GM19023 (cell line): Measurements from ENCODE around the gene LRBA.
"Not testable (repeated sequence)": the region's sequence is repeated elsewhere in the genome, so short reads cannot be mapped to it uniquely, and the experiment has no call there.

Experiments used
- ATAC-seq: cut with Tn5 transposase; IDR thresholded peaks from one replicate; pipeline ENCODE4 v1.9.1; 2021; ENCODE audit warnings: mild to moderate bottlenecking, moderate library complexity; ENCODE audit not compliant: unreplicated experiment

The LRBA gene

DNA sequence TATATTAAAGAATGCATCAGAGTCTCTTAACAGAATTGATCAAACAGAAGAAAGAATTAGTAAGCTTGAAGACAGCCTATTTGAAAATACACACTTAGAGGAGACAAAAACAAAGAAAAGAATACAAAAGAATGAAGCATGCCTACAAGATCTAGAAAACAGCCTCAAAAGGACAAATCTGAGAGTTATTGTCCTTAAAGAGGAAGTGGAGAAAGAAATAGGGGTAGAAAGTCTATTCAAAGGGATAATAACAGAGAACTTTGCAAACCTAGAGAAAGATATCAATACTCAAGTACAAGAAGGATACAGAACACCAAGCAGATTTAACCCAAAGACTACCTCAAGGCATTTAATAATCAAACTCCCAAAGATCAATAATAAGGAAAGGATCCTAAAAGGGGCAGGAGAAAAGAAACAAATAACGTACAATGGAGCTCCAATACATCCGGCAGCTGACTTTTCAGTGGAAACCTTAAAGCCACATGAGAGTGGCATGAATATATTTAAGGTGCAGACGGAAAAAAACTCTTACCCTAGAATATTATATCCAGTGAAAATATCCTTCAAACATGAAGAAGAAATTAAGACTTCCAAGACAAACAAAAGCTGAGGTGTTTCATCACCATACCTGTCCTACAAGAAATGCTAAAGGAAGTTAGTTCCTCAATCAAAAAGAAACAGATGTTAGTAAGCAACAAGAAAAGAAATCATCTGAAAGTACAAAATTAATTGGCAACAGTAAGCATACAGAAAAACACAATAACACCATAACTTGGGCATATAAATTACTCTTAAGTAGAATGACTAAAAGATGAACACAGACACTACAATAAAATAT lies 36.1 kb downstream of the LRBA start:
- ATAC-seq: no peak

DNA sequence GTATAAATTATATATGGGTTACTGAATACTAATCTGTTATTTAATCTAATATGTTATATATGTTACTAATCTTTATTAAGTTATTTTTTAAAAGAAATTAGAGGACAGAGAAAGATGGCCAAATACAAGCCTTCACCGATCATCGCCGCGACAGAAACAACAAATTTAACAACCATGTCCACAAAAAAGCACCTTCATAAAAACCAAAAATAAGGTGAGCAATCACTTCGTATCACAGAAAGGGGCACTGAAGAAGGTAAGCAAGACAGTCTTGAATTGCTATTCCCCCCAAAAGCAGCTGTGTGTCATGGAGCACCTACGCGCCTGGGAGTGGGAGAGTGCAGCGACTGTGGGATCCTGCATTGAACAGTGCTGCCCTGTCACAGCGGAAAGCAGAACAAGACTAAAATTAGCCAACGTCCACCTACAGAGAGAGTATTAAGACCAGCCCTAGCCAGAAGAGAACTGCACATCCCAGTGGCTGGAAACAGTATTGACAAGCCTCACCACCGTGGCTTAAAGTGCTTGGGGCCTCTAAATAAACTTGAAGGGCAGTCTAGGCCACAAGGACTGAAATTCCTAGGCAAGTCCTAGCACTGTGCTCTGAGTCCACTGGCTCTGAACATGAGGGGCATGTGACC lies 38.5 kb downstream of the LRBA start:
- no peak for ATAC-seq

DNA sequence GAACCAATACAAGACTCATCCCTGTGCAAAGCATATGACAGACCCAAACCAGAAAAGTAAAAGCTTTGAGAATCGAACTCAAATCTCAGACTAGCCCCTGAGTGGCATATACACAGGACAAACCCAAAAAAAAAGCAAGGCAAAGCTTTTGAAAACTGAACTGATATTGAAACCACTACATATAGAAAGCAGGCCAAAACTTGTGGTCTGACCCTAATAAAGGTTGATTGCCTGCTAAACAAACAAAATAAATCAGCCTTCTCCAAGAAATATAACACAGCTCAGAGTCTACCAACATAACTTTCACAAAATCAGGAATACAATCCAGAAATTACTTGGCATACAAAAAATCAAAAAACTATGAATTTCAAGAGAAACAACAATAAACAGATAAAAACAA lies 40.3 kb downstream of the LRBA start:
- no peak for ATAC-seq

DNA sequence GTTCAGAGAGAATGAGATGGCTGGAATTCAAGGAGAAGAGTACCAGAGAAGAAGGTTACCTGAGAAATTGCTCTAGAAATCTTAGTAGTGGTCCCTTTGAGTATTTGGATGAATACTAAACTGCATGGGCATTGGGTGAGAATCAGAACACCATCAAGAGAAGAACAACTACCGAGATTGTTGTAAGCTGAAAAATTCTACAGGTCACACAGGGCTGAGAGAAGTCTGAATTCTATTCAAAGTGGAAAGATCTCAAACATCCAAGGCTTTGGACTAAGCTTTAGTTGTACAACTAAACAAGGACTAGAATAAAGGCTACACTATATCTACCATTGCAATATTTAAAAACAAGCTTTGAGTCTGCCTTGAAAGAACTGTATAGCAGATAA lies 40.8 kb downstream of the LRBA start:
- ATAC-seq: no peak

DNA sequence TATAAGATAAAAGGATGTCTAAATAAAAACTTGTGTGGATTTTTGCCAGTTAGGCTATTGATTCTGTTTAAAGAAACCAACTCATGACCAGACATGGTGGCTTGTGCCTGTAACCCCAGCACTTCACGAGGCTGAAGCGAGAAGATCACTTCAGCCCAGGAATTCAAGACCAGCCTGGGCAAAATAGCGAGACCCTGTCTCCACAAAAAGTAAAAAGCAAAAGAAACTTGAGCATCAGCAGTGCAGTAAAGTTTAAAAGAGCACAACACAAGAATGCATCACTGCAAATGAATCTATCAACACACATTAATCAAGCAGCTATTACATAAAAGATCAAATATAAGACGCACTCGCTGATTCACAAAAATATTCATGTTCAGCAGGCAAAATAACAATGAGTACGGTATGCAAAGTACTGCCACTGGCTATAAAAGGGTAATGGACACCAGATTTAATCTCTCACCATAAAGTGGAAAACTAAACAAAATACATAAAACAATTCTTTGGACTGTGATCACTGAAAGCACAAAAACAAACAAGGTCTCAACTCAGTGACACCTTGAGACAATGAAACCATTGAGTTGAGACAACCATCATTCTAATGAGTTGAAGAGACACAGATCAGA lies 41.3 kb downstream of the LRBA start:
- ATAC-seq: no peak

DNA sequence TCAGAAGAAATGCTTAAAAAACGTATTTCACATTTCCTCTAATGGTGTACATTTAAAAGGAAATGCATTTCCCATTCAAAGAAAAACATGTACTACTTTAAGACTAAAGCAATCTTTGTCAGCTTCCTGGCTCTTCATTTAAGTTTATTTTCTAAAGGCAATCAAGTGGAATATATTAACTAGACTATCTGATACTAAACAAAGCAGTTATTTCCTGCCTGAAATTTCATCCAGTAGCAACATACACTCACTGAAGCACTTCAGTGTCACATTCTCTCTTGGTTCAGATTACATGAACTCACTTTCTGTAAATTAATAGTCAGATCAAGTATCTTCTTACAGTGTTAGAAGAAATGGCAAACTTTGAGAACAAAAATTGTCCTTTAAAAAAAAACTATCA lies 42.5 kb downstream of the LRBA start:
- ATAC-seq: no peak

DNA sequence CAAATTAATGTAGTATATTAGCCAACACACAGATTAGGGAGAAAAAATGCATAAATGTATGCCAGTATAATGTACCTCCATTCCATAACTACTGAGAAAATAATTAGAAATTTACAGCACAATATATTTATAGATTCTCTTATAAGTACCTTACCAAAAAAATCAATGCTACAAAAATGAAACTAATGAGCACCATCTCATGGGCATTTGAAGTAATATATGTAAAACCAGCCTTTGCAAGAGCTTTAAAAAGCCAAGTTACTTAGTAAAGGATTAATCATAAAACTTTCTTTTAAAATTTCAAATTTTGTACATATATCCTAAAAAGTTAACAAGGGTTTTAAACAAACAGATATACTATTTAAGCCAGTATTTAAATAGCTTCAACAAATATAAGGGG lies 43.2 kb downstream of the LRBA start:
- no peak for ATAC-seq

DNA sequence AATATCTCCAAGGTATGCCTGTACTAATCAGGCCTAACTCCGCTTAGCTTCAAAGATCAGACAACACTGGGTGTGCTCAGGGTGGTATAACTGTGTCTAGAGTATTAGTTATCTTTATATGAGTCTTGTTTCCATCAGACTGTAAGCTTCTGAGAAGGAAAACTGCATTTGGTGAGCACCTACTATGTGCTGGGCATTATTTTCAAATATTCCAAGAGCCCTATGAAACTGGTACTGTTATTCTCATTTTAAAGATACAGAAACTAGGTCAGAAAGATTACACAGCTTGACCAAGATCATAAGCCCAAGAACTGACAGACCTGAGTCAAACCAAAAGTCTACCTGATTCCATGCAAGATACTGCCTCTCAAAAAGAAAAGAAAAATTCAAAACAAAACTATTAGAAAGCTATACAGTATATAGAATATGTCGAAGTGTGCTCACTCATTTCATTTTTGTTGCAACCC lies 44.4 kb downstream of the LRBA start:
- ATAC-seq: peak; percentile 57

DNA sequence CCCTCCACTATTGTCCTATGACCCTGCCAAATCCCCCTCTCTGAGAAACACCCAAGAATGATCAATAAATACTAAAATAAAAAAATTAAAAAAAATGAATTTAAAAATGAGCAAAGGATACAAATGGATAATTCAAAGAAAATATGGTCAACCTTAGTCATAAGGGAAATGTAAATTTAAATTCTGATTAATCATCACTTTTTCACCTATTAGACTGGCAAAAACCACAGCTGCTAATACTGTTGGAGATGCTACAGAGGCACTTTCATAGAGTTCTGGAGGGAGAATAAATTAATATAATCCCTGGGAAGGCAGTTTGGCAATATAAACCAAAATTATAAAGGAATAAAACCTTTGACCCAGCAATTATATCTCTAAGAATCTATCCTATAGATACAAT lies 50.3 kb downstream of the LRBA start:
- no peak for ATAC-seq

DNA sequence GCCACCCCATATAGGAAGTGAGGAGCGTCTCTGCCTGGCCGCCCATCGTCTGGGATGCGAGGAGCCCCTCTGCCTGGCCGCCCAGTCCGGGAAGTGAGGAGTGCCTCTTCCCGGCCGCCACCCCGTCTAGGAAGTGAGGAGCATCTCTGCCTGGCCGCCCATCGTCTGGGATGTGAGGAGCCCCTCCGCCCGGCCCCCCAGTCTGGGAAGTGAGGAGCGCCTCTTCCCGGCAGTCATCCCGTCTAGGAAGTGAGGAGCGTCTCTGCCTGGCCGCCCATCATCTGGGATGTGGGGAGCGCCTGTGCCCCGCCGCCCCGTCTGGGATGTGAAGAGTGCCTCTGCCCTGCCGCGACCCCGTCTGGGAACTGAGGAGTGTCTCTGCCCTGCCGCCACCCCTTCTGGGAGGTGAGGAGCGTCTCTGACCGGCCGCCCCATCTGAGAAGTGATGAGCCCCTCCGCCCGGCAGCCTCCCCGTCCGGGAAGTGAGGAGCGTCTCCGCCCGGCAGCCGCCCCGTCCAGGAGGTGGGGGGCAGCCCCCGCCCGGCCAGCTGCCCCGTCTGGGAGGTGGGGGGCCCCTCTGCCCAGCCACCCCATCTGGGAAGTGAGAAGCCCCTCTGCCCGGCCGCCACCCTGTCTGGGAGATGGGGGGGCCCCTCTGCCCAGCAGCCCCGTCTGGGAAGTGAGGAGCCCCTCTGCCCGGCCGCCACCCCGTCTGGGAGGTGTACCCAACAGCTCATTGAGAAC lies 51.3 kb downstream of the LRBA start:
- ATAC-seq: not testable (repeated sequence)

DNA sequence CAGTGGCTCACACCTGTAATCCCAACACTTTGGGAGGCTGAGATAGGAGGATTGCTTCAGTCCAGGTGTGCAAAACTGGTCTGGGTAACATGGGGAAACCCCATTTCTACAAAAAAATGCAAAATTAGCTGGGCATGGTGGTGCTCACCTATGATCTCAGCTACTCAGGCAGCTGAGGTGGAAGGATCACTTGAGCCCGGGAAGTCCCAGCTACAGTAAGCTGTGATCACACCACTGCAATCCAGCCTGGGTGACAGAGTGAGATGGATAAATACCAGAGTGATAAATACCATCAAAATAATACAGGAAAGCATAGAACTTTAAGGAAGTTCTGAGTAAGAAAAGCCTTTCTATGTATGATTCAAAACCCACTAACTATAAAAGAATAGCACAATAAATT lies 52.8 kb downstream of the LRBA start:
- no peak for ATAC-seq

DNA sequence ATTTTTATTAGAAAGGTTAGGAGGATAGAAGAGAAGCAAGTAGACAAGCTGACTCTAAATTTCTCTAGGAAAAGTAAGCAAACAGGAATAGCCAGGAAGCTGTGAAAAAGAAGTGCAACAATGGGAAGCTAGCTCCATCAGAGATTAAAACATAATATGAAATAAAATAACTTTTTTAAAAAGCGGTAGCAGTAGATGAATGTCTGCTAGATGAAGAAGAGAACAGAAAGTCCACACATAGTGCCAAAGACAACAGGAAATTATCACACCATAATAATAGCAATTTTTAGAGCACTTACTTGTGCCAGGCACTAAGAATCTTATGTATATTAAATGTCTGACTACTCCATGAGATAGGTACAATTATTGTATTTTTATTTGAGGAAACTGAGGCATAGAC lies 53.5 kb downstream of the LRBA start:
- no peak for ATAC-seq

DNA sequence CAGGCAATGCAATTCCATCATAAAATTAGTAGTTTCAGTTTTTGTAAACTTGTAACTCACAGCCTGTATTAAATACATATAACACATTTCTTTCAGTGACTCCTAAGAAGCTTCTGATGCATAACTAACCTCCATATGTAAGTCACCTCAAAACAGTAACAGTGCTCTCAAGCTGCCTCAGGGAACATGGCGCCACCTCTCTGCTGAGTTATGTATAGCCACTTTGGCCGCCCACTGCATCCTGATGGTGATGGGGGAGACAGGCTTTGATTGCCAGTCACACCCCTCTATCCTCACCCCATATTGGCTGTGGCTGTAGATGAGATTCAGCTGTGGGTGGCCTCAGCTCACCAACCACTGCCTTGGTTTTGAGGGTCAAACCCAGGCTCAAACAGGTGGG lies 54.3 kb downstream of the LRBA start:
- no peak for ATAC-seq

DNA sequence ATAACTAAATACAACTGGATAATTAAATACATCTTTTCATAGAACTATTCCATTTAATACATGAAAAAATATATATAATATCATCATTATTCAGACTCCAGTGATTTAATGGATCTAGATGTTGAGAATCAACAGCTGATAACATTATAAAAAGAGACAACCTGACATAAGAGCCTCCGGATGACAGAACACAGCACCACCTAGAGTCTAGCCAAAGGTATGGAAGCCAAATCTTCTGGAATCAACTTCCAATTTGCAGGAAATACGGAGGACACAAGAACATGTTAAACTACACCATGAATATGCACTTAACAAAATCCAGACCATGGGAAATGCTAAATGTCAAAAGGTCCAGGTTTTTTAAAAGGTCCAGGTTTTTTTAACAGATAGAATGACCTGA lies 55.0 kb downstream of the LRBA start:
- ATAC-seq: no peak

DNA sequence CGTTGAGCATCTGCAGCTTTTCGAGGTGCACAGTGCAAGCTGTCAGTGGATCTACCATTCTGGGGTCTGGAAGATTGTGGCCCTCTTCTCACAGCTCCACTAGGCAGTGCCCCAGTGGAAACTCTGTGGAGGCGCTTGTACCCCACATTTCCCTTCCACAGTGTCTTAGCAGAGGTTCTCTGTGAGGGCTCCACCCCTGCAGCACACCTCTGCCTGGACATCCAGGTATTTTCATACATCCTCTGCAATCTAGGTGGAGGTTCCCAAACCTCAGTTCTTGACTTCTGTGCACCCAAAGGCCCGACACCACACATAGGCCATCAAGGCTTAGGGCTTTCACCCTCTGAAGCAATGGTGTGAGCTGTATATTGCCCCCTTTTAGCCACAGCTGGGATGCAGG lies 57.1 kb downstream of the LRBA start:
- ATAC-seq: not testable (repeated sequence)

DNA sequence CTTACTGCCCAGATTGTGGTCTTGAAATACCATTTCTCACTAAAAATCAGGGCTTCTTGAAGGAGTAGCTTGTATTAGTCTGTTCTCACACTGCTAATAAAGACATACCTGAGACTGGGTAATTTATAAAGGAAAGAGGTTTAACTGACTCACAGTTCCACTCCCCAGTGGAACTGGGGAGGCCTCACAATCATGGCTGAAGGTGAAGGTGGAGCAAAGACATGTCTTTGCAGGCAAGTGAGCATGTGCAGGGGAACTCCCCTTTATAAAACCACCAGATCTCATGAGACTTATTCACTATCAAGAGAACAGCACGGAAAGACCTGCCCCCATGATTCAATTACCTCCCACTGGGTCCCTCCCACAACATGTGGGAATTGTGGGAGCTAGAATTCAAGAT lies 58.0 kb downstream of the LRBA start:
- not testable (repeated sequence) for ATAC-seq

DNA sequence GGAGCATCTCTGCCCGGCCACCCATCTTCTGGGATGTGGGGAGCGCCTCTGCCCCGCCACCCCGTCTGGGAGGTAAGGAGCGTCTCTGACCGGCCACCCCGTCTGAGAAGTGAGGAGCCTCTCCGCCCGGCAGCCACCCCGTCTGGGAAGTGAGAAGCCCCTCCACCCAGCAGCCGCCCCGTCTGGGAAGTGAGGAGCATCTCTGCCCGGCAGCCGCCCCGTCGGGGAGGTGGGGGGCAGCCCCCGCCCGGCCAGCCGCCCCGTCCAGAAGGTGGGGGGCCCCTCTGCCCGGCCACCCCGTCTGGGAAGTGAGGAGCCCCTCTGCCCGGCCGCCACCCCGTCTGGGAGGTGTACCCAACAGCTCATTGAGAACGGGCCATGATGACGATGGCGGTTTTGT lies 61.2 kb downstream of the LRBA start:
- ATAC-seq: not testable (repeated sequence)

DNA sequence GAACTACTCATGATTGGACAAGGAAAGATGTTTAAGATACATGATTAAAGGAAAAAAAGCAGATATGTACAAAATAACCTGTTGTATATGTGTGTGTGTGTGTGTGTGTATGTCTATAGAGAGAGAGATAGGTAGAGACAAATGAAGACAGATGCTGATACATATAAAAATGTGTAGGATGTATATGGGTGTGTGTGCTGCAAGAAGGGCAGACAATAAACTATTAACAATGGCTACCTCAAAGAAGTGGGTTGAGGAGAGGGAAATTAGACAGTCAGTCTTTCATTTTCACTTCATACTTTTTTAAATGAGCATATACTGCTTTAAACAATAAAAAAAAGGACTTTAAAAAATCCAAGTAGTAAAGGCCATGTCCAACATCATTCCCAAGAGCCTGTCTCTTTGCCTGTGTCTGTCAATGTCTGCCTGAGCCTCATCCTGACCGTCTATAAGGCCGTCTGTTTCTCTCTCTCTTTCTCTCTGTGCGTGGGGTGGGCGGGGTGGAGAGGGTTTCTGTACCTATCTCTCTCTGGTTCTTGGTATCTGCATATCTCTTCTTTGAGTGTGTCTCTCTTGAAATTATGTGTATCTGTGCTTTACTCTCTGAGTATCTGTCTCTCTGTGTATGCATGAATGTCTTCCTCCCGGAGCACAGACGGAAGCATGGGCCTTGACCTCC lies 62.8 kb downstream of the LRBA start:
- ATAC-seq: no peak

DNA sequence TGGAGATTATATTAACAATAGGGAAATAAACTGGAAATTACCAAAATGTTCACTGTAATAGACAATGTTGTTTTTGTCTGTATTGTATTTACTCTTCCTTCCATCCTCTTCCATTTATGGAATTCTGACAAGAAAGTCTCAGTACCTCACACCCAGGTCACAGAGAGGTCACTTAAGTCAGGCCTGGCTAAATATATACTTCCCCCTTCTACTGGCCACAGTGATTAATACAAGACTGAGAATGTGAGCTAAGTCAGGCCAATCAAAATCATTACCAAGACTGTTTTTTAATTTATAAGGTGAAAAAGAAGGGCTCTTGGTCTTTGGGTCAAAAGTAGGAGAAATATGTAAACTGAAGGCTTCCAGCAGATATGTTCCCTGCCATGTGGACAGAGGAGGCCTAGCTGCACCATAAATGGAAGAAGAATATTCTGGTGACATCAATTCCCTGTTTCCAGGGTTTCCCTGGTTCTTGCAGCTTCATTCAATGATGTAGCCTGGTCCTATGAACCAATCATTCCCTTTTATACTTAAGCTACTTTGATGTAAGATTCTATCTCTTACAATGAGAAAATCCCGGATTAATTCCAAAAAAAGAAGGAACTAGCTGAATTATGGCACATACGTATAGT lies 64.3 kb downstream of the LRBA start:
- peak; percentile 70 for ATAC-seq

DNA sequence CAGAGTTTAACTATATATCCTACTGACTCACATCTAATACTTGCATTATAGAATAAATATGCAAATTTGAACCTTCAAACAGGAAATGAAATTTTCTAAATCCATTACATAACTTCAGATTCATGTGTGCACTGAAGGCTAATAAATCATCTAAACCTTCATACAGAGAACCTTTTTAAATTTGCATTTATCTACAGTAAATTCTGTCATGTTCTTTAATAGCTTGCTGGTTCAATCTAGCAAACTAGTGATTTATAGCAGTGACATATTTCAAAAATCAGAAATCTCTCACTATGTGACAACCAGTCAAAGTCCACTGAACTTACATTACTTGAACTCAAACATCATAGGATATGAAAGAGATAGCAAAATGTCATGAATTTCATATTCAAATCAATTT lies 65.1 kb downstream of the LRBA start:
- ATAC-seq: no peak
